ENCODE results near the gene LTBP1.

The LTBP1 gene

DNA sequence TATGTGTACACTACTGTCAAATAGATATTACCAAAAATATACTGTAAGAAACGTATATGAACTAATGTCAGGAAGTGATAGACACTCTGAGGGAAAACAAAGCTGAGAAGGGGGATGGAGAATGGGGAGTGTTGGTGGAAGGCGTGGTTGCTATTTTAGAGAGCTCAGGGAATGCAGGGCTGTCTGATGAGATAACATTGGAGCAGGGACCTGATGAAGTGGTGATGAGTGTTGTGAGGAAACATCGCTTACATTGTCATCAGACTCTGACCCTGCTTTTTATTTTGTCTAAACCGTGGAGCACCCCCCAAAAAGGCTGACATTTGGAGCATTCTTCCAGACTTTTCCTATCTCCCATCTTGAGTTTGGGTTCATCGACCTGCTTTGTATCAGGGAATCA is 194.7 kb downstream of the LTBP1 start:
- in situ Hi-C loops (cut with HindIII; ENCODE audit: low sequenced_read_pairs), result no loop called here
- no peak for DNase-seq (ENCODE audit: low read depth)
- TF ChIP-seq, protein P1, sequence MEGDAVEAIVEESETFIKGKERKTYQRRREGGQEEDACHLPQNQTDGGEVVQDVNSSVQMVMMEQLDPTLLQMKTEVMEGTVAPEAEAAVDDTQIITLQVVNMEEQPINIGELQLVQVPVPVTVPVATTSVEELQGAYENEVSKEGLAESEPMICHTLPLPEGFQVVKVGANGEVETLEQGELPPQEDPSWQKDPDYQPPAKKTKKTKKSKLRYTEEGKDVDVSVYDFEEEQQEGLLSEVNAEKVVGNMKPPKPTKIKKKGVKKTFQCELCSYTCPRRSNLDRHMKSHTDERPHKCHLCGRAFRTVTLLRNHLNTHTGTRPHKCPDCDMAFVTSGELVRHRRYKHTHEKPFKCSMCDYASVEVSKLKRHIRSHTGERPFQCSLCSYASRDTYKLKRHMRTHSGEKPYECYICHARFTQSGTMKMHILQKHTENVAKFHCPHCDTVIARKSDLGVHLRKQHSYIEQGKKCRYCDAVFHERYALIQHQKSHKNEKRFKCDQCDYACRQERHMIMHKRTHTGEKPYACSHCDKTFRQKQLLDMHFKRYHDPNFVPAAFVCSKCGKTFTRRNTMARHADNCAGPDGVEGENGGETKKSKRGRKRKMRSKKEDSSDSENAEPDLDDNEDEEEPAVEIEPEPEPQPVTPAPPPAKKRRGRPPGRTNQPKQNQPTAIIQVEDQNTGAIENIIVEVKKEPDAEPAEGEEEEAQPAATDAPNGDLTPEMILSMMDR (IDR thresholded peaks at IDR 0.05; ENCODE audit: low read depth, low read length, missing control alignments), result no peak

GRCh38 chr2:33142810-33143209 is 196.1 kb downstream of the LTBP1 start:
- no peak overlapping the region for H3K4me3 ChIP-seq (ENCODE audit: low read depth, low read length)
- in situ Hi-C loops (cut with HindIII; ENCODE audit: low sequenced_read_pairs), result no loop called here
- DNase-seq (ENCODE audit: low read depth), result no peak
- TF ChIP-seq, protein P1 (IDR thresholded peaks at IDR 0.05; ENCODE audit: low read depth, low read length, missing control alignments), result no peak

More for the DNA sequence above, 194.7 kb downstream of the LTBP1 start:
- no peak overlapping the region for H3K4me3 ChIP-seq (ENCODE audit: low read depth, low read length)

- DNase-seq (ENCODE audit: low read depth), result no peak
- in situ Hi-C loops (cut with HindIII; ENCODE audit: low sequenced_read_pairs), result no loop called here
- no peak overlapping the region for H3K4me3 ChIP-seq (ENCODE audit: low read depth, low read length)
- TF ChIP-seq, protein P1 (IDR thresholded peaks at IDR 0.05; ENCODE audit: low read depth, low read length, missing control alignments), result no peak
Measured at GRCh38 chr2:33144243-33144642, 197.5 kb downstream of the LTBP1 start.

GRCh38 chr2:33145459-33145858 is 198.7 kb downstream of the LTBP1 start:
- TF ChIP-seq, protein P1 (IDR thresholded peaks at IDR 0.05; ENCODE audit: low read depth, low read length, missing control alignments), result no peak
- in situ Hi-C loops (cut with HindIII; ENCODE audit: low sequenced_read_pairs), result no loop called here
- H3K4me3 ChIP-seq (ENCODE audit: low read depth, low read length), result no peak overlapping the region
- no peak for DNase-seq (ENCODE audit: low read depth)

DNA sequence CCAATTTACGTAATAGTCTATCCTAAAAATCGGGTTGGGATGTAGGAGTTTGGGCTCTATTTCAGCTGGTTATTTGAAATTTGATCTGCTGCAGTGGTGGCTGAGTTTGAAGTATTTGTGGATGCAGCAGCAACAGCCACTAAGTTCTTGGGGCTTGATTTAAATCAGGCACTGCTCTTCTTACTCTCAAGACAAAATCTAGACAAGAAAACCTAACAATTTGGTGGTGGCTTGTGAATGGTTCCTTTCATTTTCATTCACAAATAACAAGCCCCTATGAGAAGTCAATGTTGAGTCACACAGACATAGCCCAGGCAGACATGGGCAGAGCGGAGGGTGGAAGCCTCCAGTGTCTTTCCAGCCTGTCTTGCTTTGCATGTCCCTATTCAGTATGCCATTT is 199.3 kb downstream of the LTBP1 start:
- no peak for DNase-seq (ENCODE audit: low read depth)

GRCh38 chr2:33153008-33153407 is 206.3 kb downstream of the LTBP1 start:
- in situ Hi-C loops (cut with HindIII; ENCODE audit: low sequenced_read_pairs), result no loop called here
- DNase-seq (ENCODE audit: low read depth), result no peak

More for the DNA sequence above, 199.3 kb downstream of the LTBP1 start:
- TF ChIP-seq, protein P1 (IDR thresholded peaks at IDR 0.05; ENCODE audit: low read depth, low read length, missing control alignments), result no peak
- H3K4me3 ChIP-seq (ENCODE audit: low read depth, low read length), result no peak overlapping the region
- in situ Hi-C loops (cut with HindIII; ENCODE audit: low sequenced_read_pairs), result no loop called here

More at GRCh38 chr2:33153008-33153407, 206.3 kb downstream of the LTBP1 start:
- TF ChIP-seq, protein P1 (IDR thresholded peaks at IDR 0.05; ENCODE audit: low read depth, low read length, missing control alignments), result no peak
- H3K4me3 ChIP-seq (ENCODE audit: low read depth, low read length), result no peak overlapping the region

Data from astrocyte of the cerebellum (primary cell).